GM13976 (cell line): ENCODE measurements around the gene ADK.

ENCODE experiments used
- DNase-seq: peaks from one replicate; pipeline ENCODE4 v3.0.0; 2012; ENCODE audit warnings: low spot score
- in situ Hi-C: fragments of 300-500 bp; cut with MboI; formaldehyde crosslinking; loops from one replicate; pipeline ENCODE4 v1.12.0; 2022; ENCODE audit warnings: low sequenced_read_pairs, mixed read lengths, inconsistent platforms; ENCODE audit not compliant: unreplicated experiment
- TF ChIP-seq, protein P1 (sequence below): IDR thresholded peaks from 2 replicates; pipeline ENCODE4 v1.5.1; 2012; ENCODE audit warnings: borderline replicate concordance, mild to moderate bottlenecking; ENCODE audit not compliant: insufficient read depth; ENCODE audit errors: extremely low read depth, missing control alignments, control extremely low read depth

ADK gene

DNA sequence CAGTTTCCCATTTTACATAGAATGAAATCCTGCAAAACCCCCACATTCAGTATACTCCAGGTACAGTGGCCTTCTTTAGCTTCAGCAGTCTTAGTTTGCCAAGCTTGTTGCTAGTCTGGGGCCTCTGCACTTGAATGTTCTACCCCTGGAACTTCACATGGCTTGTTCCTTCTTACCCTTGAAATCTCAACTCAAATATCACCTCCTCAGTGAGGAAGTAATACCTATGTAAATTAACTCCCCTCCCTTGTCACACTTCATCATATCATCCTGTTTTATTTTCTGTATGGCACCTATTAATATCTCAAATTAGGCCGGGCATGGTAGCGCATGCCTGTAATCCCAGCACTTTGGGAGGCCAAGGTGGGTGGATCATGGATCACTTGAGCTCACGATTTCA lies 511.6 kb downstream of the ADK start:
- in situ Hi-C loops, result no loop called here
- TF ChIP-seq, protein P1, sequence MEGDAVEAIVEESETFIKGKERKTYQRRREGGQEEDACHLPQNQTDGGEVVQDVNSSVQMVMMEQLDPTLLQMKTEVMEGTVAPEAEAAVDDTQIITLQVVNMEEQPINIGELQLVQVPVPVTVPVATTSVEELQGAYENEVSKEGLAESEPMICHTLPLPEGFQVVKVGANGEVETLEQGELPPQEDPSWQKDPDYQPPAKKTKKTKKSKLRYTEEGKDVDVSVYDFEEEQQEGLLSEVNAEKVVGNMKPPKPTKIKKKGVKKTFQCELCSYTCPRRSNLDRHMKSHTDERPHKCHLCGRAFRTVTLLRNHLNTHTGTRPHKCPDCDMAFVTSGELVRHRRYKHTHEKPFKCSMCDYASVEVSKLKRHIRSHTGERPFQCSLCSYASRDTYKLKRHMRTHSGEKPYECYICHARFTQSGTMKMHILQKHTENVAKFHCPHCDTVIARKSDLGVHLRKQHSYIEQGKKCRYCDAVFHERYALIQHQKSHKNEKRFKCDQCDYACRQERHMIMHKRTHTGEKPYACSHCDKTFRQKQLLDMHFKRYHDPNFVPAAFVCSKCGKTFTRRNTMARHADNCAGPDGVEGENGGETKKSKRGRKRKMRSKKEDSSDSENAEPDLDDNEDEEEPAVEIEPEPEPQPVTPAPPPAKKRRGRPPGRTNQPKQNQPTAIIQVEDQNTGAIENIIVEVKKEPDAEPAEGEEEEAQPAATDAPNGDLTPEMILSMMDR, result no peak
- DNase-seq, result no peak

DNA sequence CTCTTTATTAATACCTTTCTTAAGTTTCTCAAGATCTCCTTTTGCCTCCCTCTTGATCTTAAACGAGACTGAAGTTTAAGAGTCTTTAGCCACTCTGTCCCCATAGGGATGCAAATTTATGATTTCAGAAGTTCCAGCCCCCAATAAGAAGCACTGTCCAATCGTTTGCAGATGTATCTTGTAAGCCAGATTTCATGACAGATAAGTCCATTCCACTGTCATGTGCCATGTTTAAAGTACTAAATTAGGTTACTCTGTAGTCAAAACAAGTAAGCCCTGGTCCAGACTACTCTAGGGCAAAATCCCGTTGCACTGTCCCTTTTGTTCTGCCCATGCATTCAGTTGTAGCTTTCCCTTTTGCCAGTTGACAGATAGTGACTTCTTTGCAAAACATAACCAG lies 518.2 kb downstream of the ADK start:
- TF ChIP-seq, protein P1, result no peak

DNA sequence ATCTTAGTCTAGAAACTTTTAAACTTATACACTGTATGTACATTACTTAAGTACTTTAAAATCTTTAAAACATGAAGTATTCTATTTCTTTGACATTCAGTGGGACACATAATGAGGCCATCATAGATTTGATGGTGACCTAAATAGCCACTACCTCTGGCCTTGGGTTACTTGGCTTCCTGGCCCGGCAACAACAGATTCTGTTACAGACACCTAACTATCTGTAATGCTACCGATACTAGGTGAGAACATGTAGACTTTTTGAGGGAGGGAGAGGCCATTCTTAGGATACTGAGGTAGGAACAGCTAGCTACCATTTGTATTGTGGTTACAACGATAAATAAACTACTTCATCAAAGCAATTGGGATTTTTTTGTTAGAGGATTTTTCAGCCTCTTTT lies 520.7 kb downstream of the ADK start:
- DNase-seq, result no peak
- in situ Hi-C loops, result no loop called here
- TF ChIP-seq, protein P1, result no peak

More for the DNA sequence above, 518.2 kb downstream of the ADK start:
- no peak for DNase-seq
- in situ Hi-C loops, result no loop called here

DNA sequence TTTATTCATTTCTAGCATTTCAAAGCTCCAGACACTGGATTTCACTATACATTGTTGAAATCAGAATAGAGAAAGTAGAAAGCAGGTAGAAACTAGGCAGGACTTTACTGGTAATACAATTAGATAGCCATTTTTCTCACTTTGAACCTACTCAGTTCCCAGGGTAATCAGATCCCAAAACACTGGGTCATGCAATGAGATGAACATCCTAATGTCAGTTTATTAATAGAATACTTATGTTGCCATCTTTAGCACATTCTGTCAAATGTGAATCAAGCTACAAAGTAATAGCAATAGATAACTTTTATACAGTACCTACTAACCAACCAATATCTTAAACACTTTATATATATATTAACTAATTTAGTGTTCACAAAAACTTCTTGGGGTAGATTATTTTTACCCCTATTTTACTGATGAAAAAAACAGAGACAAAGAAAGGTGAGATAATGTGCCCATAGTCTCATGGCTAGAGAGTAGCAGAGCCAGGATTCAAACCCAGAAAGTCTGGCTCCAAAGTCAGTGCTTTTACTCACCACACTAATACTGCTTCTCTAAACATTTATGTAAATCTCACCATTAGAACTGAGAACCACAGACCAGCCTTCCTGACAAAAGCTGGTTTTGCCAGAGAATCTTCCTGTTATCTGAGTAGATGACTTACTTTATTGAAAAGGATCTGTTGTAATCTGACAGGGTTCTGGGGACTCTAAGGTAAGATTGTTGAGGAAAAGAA lies 521.6 kb downstream of the ADK start:
- no peak for DNase-seq
- TF ChIP-seq, protein P1, result no peak
- in situ Hi-C loops, result no loop called here

DNA sequence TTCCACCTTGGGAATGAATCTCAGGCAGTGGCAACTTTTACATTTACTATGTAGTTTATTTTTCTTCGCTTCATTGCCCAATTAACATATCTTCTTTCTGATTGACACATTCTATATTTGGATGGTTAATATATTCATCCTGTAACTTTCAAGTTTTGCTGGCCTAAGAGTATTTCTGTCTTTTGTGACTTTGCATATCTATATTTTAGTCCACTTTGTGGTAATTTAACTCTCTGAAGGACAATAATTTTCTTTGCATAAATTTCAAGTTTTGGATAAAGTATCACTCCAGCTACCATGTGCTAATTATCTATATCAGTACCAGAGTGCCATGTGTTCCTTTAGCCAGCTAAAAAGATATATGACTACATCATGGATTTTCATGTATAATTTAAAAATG lies 523.9 kb downstream of the ADK start:
- in situ Hi-C loops, result no loop called here
- TF ChIP-seq, protein P1, result no peak
- no peak for DNase-seq

DNA sequence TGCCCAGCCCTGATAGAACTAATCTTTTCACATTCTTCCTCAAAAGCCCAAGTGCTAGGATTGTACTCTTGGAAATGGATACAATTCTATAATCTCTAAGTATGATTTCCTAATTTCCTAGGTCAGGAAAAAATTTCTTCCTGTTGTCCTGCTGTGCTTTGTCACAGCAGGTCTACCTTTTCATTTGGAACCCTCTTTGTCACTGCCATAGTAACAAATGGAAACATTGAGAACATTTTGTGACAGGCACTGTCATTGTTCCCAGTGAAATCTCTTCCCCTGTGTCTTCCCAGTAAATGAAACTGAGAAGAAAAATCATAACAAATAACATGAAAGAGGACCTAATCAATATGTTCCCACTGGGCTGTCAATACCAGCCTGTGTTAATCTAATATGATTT lies 524.5 kb downstream of the ADK start:
- TF ChIP-seq, protein P1, result no peak
- in situ Hi-C loops, result no loop called here
- no peak for DNase-seq

DNA sequence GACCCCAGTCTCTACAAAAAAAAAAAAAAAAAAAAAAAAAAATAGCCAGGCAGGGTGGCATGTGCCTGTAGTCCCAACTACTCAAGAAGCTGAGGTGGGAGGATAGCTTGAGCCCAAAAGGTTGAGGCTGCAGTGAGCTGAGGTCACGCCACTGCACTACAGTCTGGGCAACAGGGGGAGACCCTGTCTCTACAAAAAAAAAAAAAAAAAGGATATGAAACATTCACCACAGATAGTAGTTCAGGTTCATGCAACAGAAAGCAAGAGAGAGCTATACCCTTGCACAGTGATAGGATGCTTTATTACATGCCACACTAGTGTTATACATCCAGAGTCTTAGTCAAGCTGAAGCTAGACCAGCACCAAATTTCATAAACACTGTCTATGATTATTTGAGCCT lies 526.9 kb downstream of the ADK start:
- peak; percentile 64 for DNase-seq
- TF ChIP-seq, protein P1, result no peak
- in situ Hi-C loops, result no loop called here
